GM23338 (cell line): ENCODE measurements around the gene MYOF. TPM values are rescaled to one million over a fixed set of nuclear protein-coding genes. Genes with fewer than 3 reads are reported as not detected.

Source experiments
- ATAC-seq: fragments of 200-7000 bp; cut with Tn5 transposase; 3 replicates; pipeline ENCODE4 v1.9.1; 2020
- DNase-seq: peaks from one replicate; pipeline ENCODE4 v3.0.0-alpha.2; 2015; ENCODE audit warnings: low spot score
- H2AFZ ChIP-seq: fragments of 200-600 bp; sonication (generic); 2 replicates; pipeline ENCODE4 v1.8.0; 2016; ENCODE audit warnings: antibody characterized with exemption, mild to moderate bottlenecking, moderate library complexity
- H3F3A ChIP-seq: fragments of 200-600 bp; sonication (generic); replicated peaks from 2 replicates; pipeline ENCODE4 v1.8.0; 2017; ENCODE audit warnings: antibody characterized with exemption, mixed run types, low read depth
- H3K27ac ChIP-seq: fragments of 200-600 bp; sonication (generic); 2 replicates; pipeline ENCODE4 v1.6.1; 2016; ENCODE audit warnings: low read depth
- H3K27me3 ChIP-seq: fragments of 200-600 bp; sonication (generic); 2 replicates; pipeline ENCODE4 v1.8.0; 2016; ENCODE audit warnings: mild to moderate bottlenecking, mixed run types, moderate library complexity; ENCODE audit not compliant: insufficient read depth
- H3K36me3 ChIP-seq: fragments of 200-600 bp; sonication (generic); 2 replicates; pipeline ENCODE4 v1.8.0; 2016; ENCODE audit warnings: mild to moderate bottlenecking; ENCODE audit not compliant: insufficient read depth
- H3K4me1 ChIP-seq: fragments of 200-600 bp; sonication (generic); 2 replicates; pipeline ENCODE4 v1.8.0; 2016; ENCODE audit warnings: mild to moderate bottlenecking, moderate library complexity; ENCODE audit not compliant: insufficient read depth
- H3K4me2 ChIP-seq: fragments of 200-600 bp; sonication (generic); 2 replicates; pipeline ENCODE4 v1.7.1; 2017; ENCODE audit warnings: mixed run types
- H3K4me3 ChIP-seq: fragments of 200-600 bp; sonication (generic); 2 replicates; pipeline ENCODE4 v1.6.1; 2016; ENCODE audit warnings: mixed run types
- H3K79me2 ChIP-seq: fragments of 200-600 bp; sonication (generic); replicated peaks from 2 replicates; pipeline ENCODE4 v1.8.0; 2017; ENCODE audit warnings: mild to moderate bottlenecking; ENCODE audit not compliant: insufficient read depth
- H3K9me2 ChIP-seq: fragments of 200-600 bp; sonication (generic); 2 replicates; pipeline ENCODE4 v1.8.0; 2017; ENCODE audit not compliant: insufficient read depth
- H4K20me1 ChIP-seq: fragments of 200-600 bp; sonication (generic); replicated peaks from 2 replicates; pipeline ENCODE4 v1.8.0; 2017; ENCODE audit warnings: mild to moderate bottlenecking; ENCODE audit not compliant: insufficient read depth
- H3K27ac Mint-ChIP-seq: 2 replicates; pipeline ENCODE4 v1.8.0; 2020; ENCODE audit warnings: inconsistent platforms, mild to moderate bottlenecking, moderate library complexity, mixed read lengths
- H3K27me3 Mint-ChIP-seq: 3 replicates; pipeline ENCODE4 v1.8.0; 2022; ENCODE audit warnings: low read depth, mild to moderate bottlenecking, moderate library complexity, mixed read lengths, inconsistent platforms; ENCODE audit not compliant: insufficient read depth, poor library complexity
- H3K36me3 Mint-ChIP-seq: 3 replicates; pipeline ENCODE4 v1.8.0; 2021; ENCODE audit warnings: low read depth, mild to moderate bottlenecking, inconsistent platforms, moderate library complexity, mixed read lengths
- H3K4me1 Mint-ChIP-seq: 3 replicates; pipeline ENCODE4 v1.8.0; 2020; ENCODE audit warnings: mild to moderate bottlenecking, inconsistent platforms, mixed read lengths
- H3K4me3 Mint-ChIP-seq: 3 replicates; pipeline ENCODE4 v1.8.0; 2021; ENCODE audit warnings: moderate library complexity, mild to moderate bottlenecking, inconsistent platforms, mixed read lengths
- H3K9me3 Mint-ChIP-seq: 3 replicates; pipeline ENCODE4 v1.8.0; 2020; ENCODE audit warnings: moderate library complexity, mild to moderate bottlenecking, inconsistent platforms, mixed read lengths
- CREB1 ChIP-seq: fragments of 250-450 bp; sonication (Bioruptor Pico); IDR thresholded peaks from 2 replicates; pipeline ENCODE4 v1.5.0; 2020; ENCODE audit warnings: low read depth, mild to moderate bottlenecking, moderate library complexity
- CTCF ChIP-seq, 2 experiments: fragments of 200-600 bp in 1 of 2; sonication (generic) in 1 of 2; conservative IDR thresholded peaks; 2 replicates each; pipeline versions ENCODE4 v1.5.1 to v1.6.1; 2016 to 2017; ENCODE audit warnings: antibody characterized with exemption in 2 of 2, low read depth in 2 of 2, mild to moderate bottlenecking in 2 of 2, moderate library complexity in 1 of 2
- EZH2 ChIP-seq: fragments of 200-600 bp; sonication (generic); IDR thresholded peaks from one replicate; pipeline ENCODE4 v1.8.0; 2017; ENCODE audit warnings: antibody characterized with exemption, mild to moderate bottlenecking, low read depth; ENCODE audit not compliant: unreplicated experiment
- EZH2phosphoT487 ChIP-seq: fragments of 200-600 bp; sonication (generic); IDR thresholded peaks from one replicate; pipeline ENCODE4 v1.8.1; 2018; ENCODE audit warnings: antibody characterized with exemption; ENCODE audit not compliant: unreplicated experiment
- JUNB ChIP-seq: IDR thresholded peaks from one replicate; pipeline ENCODE4 v1.6.1; 2016; ENCODE audit warnings: antibody characterized with exemption; ENCODE audit not compliant: unreplicated experiment
- NANOG ChIP-seq: IDR thresholded peaks from 2 replicates; pipeline ENCODE4 v1.6.1; 2016; ENCODE audit warnings: antibody characterized with exemption, borderline replicate concordance
- POLR2AphosphoS5 ChIP-seq: IDR thresholded peaks from 2 replicates; pipeline ENCODE4 v1.6.1; 2016; ENCODE audit warnings: antibody characterized with exemption, low read depth
- STAT1 ChIP-seq: IDR thresholded peaks from one replicate; pipeline ENCODE4 v1.6.1; 2016; ENCODE audit warnings: antibody characterized with exemption; ENCODE audit not compliant: unreplicated experiment
- ZNF114 ChIP-seq: fragments of 250-450 bp; sonication (Bioruptor Pico); IDR thresholded peaks from 2 replicates; pipeline ENCODE4 v1.5.0; 2020; ENCODE audit warnings: mild to moderate bottlenecking, moderate library complexity
- ZNF331 ChIP-seq: fragments of 250-450 bp; sonication (Bioruptor Pico); IDR thresholded peaks from 2 replicates; pipeline ENCODE4 v1.5.0; 2020; ENCODE audit warnings: low read depth, mild to moderate bottlenecking, moderate library complexity
- polyA plus RNA-seq: library from polyadenylated mRNA; unstranded; fragments of >200 nt; fragmentation: Nextera tagmentation; extraction: Ambion mirVana; gene quantifications from 2 replicates; pipeline ENCODE4 v1.2.1, GENCODE V29; 2016
- total RNA-seq: library from RNA; depleted of rRNA; stranded (reverse); fragments of >200 nt; shearing (Covaris generic); gene quantifications from 2 replicates; pipeline ENCODE4 v1.2.3, GENCODE V29; 2014
- TF ChIP-seq, protein P1 (sequence below): IDR thresholded peaks from 2 replicates; pipeline ENCODE4 v1.6.1; 2016; ENCODE audit warnings: antibody characterized with exemption
- TF ChIP-seq, protein P2 (sequence below): fragments of 250-450 bp; sonication (Bioruptor Pico); IDR thresholded peaks from 2 replicates; pipeline ENCODE4 v1.5.0; 2020; ENCODE audit warnings: mild to moderate bottlenecking, moderate library complexity
- TF ChIP-seq, protein P3 (sequence below): IDR thresholded peaks from one replicate; pipeline ENCODE4 v1.6.1; 2018; ENCODE audit warnings: antibody characterized with exemption; ENCODE audit not compliant: unreplicated experiment

Gene MYOF
- total and polyA plus RNA-seq, 2 experiments from 2014 or later: 0.82 to 1.4 TPM

GRCh38 chr10:93336110-93336509 lies 146.0 kb downstream of the MYOF start:
- no peaks in the 10 kb centered on the region for H3K79me2 ChIP-seq
- no peaks in the 10 kb centered on the region for H3K27me3 ChIP-seq
- no peaks in the 10 kb centered on the region for H3K36me3 ChIP-seq
- Mint-ChIP-seq H3K9me3 (no peaks in the 10 kb centered on the region), H3K27me3 (peaks cover 4% of the 10 kb centered on the region), H3K4me1 (peaks cover 10% of the 10 kb centered on the region), H3K27ac (no peak overlapping the region), H3K36me3 (no peaks in the 10 kb centered on the region), H3K4me3 (no peak overlapping the region)
- DNase-seq (no peak), ATAC-seq (no peak)
- no peak overlapping the region for H3K4me2 ChIP-seq
- 0 out of 2 replicates have a peak, but pooled peaks cover 4% of the 10 kb centered on the region for H3F3A ChIP-seq
- no peak overlapping the region for H2AFZ ChIP-seq
- peaks cover 15% of the 10 kb centered on the region for H3K4me1 ChIP-seq
- TF ChIP-seq CREB1 (CRISPR knock-in tag) (no peak), EZH2 (no peak), ZNF114 (CRISPR knock-in tag) (no peak), STAT1 (no peak), JUNB (no peak), NANOG (no peak), EZH2phosphoT487 (no peak), ZNF331 (CRISPR knock-in tag) (no peak), CTCF (conservative IDR thresholded peaks at IDR 0.05; ENCODE audit: low read depth in 2 of 2) (no peak), POLR2AphosphoS5 (no peak)
- TF ChIP-seq, protein P1, sequence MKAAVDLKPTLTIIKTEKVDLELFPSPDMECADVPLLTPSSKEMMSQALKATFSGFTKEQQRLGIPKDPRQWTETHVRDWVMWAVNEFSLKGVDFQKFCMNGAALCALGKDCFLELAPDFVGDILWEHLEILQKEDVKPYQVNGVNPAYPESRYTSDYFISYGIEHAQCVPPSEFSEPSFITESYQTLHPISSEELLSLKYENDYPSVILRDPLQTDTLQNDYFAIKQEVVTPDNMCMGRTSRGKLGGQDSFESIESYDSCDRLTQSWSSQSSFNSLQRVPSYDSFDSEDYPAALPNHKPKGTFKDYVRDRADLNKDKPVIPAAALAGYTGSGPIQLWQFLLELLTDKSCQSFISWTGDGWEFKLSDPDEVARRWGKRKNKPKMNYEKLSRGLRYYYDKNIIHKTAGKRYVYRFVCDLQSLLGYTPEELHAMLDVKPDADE: no peak
- TF ChIP-seq, protein P2, sequence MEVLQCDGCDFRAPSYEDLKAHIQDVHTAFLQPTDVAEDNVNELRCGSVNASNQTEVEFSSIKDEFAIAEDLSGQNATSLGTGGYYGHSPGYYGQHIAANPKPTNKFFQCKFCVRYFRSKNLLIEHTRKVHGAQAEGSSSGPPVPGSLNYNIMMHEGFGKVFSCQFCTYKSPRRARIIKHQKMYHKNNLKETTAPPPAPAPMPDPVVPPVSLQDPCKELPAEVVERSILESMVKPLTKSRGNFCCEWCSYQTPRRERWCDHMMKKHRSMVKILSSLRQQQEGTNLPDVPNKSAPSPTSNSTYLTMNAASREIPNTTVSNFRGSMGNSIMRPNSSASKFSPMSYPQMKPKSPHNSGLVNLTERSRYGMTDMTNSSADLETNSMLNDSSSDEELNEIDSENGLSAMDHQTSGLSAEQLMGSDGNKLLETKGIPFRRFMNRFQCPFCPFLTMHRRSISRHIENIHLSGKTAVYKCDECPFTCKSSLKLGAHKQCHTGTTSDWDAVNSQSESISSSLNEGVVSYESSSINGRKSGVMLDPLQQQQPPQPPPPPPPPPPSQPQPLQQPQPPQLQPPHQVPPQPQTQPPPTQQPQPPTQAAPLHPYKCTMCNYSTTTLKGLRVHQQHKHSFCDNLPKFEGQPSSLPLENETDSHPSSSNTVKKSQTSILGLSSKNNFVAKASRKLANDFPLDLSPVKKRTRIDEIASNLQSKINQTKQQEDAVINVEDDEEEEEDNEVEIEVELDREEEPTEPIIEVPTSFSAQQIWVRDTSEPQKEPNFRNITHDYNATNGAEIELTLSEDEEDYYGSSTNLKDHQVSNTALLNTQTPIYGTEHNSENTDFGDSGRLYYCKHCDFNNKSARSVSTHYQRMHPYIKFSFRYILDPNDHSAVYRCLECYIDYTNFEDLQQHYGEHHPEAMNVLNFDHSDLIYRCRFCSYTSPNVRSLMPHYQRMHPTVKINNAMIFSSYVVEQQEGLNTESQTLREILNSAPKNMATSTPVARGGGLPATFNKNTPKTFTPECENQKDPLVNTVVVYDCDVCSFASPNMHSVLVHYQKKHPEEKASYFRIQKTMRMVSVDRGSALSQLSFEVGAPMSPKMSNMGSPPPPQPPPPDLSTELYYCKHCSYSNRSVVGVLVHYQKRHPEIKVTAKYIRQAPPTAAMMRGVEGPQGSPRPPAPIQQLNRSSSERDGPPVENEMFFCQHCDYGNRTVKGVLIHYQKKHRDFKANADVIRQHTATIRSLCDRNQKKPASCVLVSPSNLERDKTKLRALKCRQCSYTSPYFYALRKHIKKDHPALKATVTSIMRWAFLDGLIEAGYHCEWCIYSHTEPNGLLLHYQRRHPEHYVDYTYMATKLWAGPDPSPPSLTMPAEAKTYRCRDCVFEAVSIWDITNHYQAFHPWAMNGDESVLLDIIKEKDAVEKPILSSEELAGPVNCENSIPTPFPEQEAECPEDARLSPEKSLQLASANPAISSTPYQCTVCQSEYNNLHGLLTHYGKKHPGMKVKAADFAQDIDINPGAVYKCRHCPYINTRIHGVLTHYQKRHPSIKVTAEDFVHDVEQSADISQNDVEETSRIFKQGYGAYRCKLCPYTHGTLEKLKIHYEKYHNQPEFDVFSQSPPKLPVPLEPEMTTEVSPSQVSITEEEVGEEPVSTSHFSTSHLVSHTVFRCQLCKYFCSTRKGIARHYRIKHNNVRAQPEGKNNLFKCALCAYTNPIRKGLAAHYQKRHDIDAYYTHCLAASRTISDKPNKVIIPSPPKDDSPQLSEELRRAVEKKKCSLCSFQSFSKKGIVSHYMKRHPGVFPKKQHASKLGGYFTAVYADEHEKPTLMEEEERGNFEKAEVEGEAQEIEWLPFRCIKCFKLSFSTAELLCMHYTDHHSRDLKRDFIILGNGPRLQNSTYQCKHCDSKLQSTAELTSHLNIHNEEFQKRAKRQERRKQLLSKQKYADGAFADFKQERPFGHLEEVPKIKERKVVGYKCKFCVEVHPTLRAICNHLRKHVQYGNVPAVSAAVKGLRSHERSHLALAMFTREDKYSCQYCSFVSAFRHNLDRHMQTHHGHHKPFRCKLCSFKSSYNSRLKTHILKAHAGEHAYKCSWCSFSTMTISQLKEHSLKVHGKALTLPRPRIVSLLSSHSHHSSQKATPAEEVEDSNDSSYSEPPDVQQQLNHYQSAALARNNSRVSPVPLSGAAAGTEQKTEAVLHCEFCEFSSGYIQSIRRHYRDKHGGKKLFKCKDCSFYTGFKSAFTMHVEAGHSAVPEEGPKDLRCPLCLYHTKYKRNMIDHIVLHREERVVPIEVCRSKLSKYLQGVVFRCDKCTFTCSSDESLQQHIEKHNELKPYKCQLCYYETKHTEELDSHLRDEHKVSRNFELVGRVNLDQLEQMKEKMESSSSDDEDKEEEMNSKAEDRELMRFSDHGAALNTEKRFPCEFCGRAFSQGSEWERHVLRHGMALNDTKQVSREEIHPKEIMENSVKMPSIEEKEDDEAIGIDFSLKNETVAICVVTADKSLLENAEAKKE: no peak
- TF ChIP-seq, protein P3, sequence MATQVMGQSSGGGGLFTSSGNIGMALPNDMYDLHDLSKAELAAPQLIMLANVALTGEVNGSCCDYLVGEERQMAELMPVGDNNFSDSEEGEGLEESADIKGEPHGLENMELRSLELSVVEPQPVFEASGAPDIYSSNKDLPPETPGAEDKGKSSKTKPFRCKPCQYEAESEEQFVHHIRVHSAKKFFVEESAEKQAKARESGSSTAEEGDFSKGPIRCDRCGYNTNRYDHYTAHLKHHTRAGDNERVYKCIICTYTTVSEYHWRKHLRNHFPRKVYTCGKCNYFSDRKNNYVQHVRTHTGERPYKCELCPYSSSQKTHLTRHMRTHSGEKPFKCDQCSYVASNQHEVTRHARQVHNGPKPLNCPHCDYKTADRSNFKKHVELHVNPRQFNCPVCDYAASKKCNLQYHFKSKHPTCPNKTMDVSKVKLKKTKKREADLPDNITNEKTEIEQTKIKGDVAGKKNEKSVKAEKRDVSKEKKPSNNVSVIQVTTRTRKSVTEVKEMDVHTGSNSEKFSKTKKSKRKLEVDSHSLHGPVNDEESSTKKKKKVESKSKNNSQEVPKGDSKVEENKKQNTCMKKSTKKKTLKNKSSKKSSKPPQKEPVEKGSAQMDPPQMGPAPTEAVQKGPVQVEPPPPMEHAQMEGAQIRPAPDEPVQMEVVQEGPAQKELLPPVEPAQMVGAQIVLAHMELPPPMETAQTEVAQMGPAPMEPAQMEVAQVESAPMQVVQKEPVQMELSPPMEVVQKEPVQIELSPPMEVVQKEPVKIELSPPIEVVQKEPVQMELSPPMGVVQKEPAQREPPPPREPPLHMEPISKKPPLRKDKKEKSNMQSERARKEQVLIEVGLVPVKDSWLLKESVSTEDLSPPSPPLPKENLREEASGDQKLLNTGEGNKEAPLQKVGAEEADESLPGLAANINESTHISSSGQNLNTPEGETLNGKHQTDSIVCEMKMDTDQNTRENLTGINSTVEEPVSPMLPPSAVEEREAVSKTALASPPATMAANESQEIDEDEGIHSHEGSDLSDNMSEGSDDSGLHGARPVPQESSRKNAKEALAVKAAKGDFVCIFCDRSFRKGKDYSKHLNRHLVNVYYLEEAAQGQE: no peak
- no peaks in the 10 kb centered on the region for H3K9me2 ChIP-seq
- no peak overlapping the region for H3K27ac ChIP-seq
- H4K20me1 ChIP-seq: no peaks in the 10 kb centered on the region
- no peak overlapping the region for H3K4me3 ChIP-seq
